Lower leg skin (tissue), 4 donors: ENCODE data around the gene POLR2I. TPM values are rescaled to one million over a fixed set of nuclear protein-coding genes. Genes with fewer than 3 reads are reported as not detected.

Experiments used
- DNase-seq, 2 donors: peaks; one replicate each; pipeline ENCODE4 v3.0.0-alpha.2; 2019; ENCODE audit warnings: low spot score in 2 of 2
- H3K4me3 ChIP-seq: fragments of 200-600 bp; sonication (generic); 2 replicates; pipeline ENCODE4 v1.5.1; 2017; ENCODE audit warnings: mild to moderate bottlenecking, low read depth; ENCODE audit not compliant: poor library complexity, severe bottlenecking
- POLR2A ChIP-seq, 2 donors: fragments of 450-650 bp; IDR thresholded peaks; one replicate each; pipeline ENCODE4 v1.6.1; 2016 to 2017; ENCODE audit warnings: antibody characterized with exemption in 2 of 2, mild to moderate bottlenecking in 1 of 2, moderate library complexity in 1 of 2
- WGBS, 2 donors: methylation state at CpG; one replicate each; pipeline ENCODE4 v1.1.5; 2018; 5-methylcytosine and 5-hydroxymethylcytosine counted together
- intact Hi-C: fragments of 100-400 bp; cut with DNase I; formaldehyde crosslinking; loops from one replicate; pipeline ENCODE4 v1.15.0; 2023; ENCODE audit warnings: low total_unique reads
- total RNA-seq, 4 donors: library from RNA; depleted of rRNA; stranded (reverse); fragments of >200 nt; gene quantifications; one replicate each; pipeline ENCODE4 v1.1.0, GENCODE V29; 2016
- TF ChIP-seq, protein P1 (sequence below), 3 donors: fragments of 450-650 bp; IDR thresholded peaks; one replicate each; pipeline ENCODE4 v1.5.1; 2016; ENCODE audit warnings: antibody characterized with exemption in 3 of 3, mild to moderate bottlenecking in 3 of 3, moderate library complexity in 2 of 3

POLR2I gene
- total RNA-seq, 4 donors from 2014 or later = 32.0 to 74.8 (median 57.5) TPM

DNA sequence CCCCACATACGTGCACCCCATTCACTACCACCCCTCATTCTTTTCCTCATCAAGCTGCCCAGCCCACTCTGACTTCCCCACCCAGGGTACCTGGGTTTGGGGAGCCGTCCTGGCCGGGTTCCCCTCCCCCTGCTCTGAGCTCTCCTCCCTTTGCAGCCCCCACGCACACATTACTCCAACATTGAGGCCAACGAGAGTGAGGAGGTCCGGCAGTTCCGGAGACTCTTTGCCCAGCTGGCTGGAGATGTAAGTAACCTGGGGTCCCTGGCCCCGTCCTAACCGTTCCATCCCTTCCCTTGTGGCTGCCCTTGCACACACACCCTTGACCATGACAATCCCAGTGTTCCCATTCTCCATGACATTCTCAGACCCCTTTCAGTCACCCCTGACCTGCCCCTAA lies 27.8 kb upstream of the POLR2I start:
- H3K4me3 ChIP-seq = no peak overlapping the region
- WGBS, 2 donors = 89 to 95% methylated on average over 9 of the region's 9 CpGs
- no peak for DNase-seq
- TF ChIP-seq, protein P1, sequence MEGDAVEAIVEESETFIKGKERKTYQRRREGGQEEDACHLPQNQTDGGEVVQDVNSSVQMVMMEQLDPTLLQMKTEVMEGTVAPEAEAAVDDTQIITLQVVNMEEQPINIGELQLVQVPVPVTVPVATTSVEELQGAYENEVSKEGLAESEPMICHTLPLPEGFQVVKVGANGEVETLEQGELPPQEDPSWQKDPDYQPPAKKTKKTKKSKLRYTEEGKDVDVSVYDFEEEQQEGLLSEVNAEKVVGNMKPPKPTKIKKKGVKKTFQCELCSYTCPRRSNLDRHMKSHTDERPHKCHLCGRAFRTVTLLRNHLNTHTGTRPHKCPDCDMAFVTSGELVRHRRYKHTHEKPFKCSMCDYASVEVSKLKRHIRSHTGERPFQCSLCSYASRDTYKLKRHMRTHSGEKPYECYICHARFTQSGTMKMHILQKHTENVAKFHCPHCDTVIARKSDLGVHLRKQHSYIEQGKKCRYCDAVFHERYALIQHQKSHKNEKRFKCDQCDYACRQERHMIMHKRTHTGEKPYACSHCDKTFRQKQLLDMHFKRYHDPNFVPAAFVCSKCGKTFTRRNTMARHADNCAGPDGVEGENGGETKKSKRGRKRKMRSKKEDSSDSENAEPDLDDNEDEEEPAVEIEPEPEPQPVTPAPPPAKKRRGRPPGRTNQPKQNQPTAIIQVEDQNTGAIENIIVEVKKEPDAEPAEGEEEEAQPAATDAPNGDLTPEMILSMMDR (IDR thresholded peaks at IDR 0.05) = no peak
- no peak for TF ChIP-seq POLR2A (IDR thresholded peaks at IDR 0.05)
- intact Hi-C loops = no loop called here

DNA sequence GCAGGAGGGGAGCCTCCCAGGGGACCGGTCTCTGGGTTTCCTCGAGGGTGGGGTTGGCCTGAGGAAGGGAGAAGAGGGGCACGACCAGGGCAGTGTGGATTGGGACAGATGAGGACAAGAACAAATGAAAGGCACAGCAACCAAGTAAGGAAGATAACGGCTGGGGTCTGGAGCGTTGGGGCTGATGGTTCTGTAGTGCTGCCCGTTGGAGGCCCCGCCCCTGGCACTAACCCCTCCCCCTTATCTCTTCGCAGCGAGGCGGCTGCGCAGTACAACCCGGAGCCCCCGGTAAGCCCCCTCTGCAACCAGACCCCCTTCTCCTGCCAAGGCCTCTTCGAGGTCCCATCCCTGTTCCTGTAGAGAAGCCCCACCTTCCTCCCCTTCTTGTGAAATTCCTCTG lies 27.4 kb upstream of the POLR2I start:
- DNase-seq = no peak
- no peak overlapping the region for H3K4me3 ChIP-seq
- 94% methylated on average over 14 of the region's 14 CpGs for WGBS, 2 donors
- TF ChIP-seq POLR2A (IDR thresholded peaks at IDR 0.05) = no peak
- intact Hi-C loops = no loop called here

DNA sequence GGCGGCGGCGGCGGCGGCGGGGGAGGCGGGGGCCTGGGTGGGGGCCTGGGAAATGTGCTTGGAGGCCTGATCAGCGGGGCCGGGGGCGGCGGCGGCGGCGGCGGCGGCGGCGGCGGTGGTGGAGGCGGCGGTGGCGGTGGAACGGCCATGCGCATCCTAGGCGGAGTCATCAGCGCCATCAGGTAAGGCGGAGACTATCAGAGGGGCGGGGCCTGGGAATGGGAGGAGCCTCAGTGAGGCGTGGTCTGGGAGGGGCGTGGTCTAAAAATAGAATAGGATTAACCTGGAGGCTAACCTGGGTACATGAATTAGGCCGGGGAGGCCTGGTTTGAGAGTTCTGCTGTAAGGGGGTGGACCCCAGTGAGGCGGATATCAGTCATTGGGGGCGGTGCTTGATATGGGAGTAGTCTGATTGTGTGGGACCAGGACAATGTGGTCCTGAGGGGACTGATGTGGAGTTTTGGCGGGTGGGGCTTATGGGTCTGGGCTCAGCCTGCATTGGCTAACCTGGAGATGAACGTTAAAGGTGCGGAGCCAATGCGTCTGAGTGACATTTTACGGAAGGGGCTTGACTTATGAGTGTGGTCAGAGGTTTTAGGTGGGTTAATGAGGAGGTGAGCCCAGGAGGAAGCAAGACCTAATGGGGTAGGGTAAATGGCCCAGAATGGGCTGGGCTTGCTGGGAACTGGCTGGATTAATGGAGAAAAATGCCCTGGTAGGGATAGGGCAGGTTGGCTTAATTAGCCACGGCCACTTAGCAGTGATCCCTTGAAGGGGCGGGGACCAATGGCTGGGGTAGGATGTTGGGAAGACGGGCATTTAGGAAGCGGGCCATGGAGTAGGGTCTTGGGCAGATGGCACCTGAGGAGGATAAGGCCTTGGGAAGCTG lies 26.6 kb upstream of the POLR2I start:
- H3K4me3 ChIP-seq = peak overlapping the region; percentile 85
- intact Hi-C loops = no loop called here
- 21 to 22% methylated on average over 41 to 42 of the region's 42 CpGs for WGBS, 2 donors
- no peak for TF ChIP-seq POLR2A (IDR thresholded peaks at IDR 0.05)
- TF ChIP-seq, protein P1 (IDR thresholded peaks at IDR 0.05) = no peak
- peak; percentile 89 to 98 for DNase-seq

DNA sequence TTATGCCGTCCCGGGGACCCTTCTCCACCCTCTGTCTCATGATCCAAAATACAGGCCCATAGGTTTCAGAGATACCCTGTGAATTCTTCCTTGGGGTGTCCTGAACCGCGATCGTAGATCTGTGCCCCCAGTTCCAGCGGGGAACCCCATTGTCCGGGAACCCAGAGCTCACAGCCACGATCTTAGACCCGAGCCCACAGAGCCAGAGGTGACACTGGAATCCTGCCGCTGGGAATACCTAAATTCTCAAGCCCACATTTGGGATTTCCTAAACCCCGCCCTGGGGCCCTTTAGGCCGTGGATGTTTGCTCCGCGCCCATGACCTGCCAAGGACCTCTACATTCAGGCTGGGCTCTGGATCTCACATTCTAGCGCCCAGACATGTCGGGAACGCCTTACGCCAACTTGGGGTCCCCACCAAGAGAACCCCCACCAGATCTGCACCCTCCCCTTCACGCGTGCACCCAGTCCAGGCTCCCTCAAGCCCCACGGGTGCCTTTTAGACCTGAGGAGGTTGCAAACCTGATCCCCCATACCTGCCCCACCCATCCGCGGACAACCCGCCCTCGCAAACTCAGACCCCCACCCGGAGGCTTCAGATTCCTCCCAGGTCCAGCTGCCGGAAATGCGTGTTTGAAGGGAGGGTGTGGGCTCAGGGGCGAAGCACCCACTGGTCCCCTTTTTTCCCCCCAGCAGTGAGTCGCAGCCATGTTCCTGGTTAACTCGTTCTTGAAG lies 25.8 kb upstream of the POLR2I start:
- peak in 1 of 2 donors; percentile 88 for DNase-seq
- peak overlapping the region; percentile 85 for H3K4me3 ChIP-seq
- 0% methylated on average over 27 to 31 of the region's 31 CpGs for WGBS, 2 donors
- intact Hi-C loops = no loop called here
- no peak for TF ChIP-seq POLR2A (IDR thresholded peaks at IDR 0.05)
- TF ChIP-seq, protein P1 (IDR thresholded peaks at IDR 0.05) = no peak

DNA sequence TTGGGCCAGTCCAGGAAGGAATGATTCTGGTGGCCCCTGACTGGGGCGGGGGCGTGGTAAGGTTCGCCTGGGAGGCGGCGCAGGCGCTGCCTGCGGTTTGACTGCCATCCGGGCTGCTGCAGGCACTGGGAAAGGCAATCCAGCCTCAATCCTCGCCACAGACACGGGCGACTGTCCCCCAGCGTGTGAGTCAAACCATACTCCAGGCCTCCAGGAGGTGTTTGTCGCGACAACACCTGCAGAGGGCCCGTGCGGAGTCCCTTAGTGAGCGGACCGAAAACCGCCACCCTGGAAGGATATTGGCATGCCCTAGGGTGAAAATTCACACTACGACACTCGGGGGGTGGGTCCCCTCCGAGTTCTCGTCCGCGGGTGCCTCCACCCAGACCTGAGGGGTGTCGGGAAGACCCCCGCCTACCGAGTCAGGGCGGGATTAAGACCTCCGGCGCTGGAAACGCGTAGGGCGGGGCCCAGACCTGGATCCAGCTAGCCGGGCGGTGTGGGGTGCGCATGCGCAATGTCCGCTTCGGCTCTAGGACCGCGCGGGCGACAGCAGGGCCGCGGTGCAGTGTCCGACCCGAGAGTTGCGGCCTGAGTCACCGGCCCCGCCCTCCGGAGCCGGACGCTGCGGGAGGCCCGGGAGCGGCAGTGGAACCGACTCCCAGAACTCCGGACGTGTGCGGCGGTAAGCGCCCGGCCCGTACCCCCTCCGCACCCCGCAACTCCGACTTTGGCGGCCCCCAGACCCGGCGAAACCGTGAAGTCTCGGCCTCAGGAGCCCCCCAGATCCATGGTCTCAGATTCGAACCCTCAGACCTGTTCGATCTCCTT lies 25.0 kb upstream of the POLR2I start, which contains the start of gene CAPNS1:
Gene CAPNS1 (plus strand): TSS at position 594 of the 831 bp plus-strand sequence. CDS start 946 bp downstream, outside the sequence.
- peak; percentile 95 to 99 for DNase-seq
- peak within 1 kb of the TSS; percentile 85 for H3K4me3 ChIP-seq
- TF ChIP-seq POLR2A (IDR thresholded peaks at IDR 0.05) = peak in 1 of 2 donors; percentile 63
- TF ChIP-seq, protein P1 (IDR thresholded peaks at IDR 0.05) = no peak
- 0 to 2% methylated on average over 7 to 61 of the region's 75 CpGs for WGBS, 2 donors
- intact Hi-C loops = no loop called here
